GM18520 (cell line): ENCODE data around the gene MMP15.
"Not testable (repeated sequence)": the region's sequence is repeated elsewhere in the genome, so short reads cannot be mapped to it uniquely, and the experiment has no call there.

Source experiments
- ATAC-seq: cut with Tn5 transposase; IDR thresholded peaks from one replicate; pipeline ENCODE4 v1.9.1; 2021; ENCODE audit not compliant: unreplicated experiment

The MMP15 gene

GRCh38 chr16:57996406-57997175 is 29.0 kb upstream of the MMP15 start:
- ATAC-seq, result no peak

GRCh38 chr16:57997176-57997527 is 28.4 kb upstream of the MMP15 start:
- no peak for ATAC-seq

GRCh38 chr16:57997528-57998265 is 27.9 kb upstream of the MMP15 start:
- no peak for ATAC-seq

- no peak for ATAC-seq
These were observed 27.1 kb upstream of the MMP15 start for GRCh38 chr16:57998486-57998885.

DNA sequence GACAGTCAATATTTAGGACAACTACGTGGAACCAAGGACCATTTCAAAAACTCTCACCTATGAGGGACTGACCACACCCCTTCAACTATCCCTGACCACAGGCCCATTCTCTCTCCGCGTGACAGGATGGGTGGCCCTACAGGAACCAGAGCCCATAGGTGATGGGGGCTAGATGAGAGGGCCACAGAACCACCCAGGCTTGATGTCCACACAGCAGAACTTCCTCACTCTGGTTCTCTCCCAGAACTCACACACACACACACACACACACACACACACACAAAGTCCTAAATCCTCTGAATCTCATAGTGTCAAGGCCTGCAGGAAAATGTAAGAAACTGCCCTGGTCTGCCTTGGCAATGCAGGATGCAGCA is 26.6 kb upstream of the MMP15 start:
- ATAC-seq, result no peak

GRCh38 chr16:57999366-57999970 is 26.1 kb upstream of the MMP15 start:
- no peak for ATAC-seq

GRCh38 chr16:57999971-58000705 is 25.4 kb upstream of the MMP15 start, which contains the start of gene ZNF319:
Gene ZNF319 (minus strand): TSS chr16:58000672. CDS start chr16:57998265, 2,407 bp downstream.
- ATAC-seq, result peak; percentile 19

- peak; percentile 66 for ATAC-seq
These were observed 24.6 kb upstream of the MMP15 start, which contains the start of gene USB1 for GRCh38 chr16:58000706-58001676. Gene USB1 (plus strand): TSS chr16:58001407. CDS start chr16:58001484, 77 bp downstream.

- ATAC-seq, result no peak
These were observed 23.7 kb upstream of the MMP15 start for GRCh38 chr16:58001781-58002415.

DNA sequence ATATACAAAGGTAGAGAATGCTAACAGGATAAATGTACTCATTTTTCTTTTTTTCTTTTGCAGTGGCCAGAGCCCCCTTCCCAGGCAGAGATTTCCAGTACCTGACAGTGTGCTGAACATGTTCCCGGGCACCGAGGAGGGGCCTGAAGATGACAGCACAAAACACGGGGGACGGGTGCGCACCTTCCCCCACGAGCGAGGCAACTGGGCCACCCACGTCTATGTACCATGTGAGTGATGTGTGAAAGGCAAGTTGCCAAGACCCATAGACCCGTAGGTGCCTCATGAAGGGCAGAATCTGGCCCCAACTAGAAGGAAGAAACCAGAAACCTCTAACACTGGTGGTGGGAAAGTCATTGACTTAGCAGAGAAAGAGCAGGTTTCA is 23.1 kb upstream of the MMP15 start:
- ATAC-seq, result no peak

DNA sequence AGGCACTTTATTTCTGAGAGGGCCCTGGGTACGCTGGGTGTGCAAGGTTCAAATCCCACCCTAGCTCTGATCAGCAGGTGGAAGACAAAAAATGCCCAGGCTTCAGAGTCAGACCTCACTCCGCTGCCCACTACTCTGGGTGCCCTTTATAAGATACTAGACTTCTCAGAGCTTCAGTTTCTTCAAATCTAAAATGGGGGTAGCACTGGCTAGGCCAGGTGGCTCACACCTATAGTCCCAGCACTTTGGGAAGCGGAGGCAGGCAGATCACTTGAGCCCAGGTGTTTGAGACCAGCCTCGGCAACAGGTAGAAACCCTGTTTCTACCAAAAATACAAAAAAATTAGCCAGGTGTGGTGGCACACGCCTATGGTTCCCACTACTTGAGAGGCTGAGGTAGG is 22.6 kb upstream of the MMP15 start:
- no peak for ATAC-seq

DNA sequence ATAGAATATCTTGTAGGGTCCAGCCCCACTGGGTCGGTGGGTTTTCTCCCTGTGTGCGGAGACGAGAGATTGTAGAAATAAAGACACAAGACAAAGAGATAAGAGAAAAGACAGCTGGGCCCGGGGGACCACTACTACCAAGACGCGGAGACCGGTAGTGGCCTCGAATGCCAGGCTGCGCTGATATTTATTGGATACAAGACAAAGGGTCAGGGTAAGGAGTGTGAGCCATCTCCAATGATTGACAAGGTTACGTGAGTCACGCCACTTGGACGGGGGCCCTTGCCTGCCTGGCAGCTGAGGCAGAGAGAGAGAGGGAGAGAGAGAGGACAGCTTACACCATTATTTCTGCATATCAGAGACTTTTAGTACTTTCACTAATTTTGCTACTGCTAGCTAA is 20.8 kb upstream of the MMP15 start:
- ATAC-seq, result not testable (repeated sequence)

DNA sequence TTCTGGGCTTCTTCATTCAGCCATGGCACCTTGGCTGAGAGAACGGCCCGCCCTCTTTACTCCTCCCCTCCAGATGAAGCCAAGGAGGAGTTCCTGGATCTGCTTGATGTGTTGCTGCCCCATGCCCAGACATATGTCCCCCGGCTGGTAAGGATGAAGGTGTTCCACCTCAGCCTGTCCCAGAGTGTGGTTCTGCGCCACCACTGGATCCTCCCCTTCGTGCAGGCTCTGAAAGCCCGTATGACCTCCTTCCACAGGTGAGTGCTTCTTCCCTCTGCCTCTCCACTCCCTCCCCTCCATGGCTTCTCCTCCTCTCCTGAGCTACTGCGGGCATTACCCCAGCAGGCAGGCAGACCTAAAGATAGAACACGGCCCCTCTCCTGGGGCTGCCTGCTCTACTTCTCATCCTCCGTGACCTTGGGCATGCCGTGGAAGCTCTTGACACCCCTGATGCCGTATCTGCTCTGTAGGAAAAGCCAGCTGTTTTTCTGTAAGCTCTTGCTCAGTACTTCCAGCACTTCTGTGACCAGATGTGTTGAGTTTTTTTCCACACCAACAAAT is 15.6 kb upstream of the MMP15 start:
- ATAC-seq, result no peak

DNA sequence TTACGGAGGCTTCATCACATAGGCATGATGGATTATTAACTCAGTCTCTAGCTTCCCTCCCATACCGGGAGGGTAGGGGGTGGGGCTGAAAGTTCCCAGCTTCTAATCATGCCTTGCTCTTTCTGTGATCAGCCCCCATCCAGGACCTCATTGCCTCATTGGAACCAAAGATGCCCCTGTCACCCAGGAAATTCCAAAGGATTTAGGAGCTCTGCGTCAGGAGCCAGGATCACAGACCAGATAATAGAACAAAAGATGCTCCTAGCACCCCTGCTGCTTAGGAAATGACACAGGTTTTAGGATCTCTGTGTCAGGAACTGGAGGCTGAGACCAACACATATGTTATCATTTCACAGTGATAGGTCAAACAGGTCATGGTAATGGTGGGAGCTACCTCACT is 14.7 kb upstream of the MMP15 start:
- ATAC-seq, result no peak

GRCh38 chr16:58011652-58012051 is 13.9 kb upstream of the MMP15 start:
- ATAC-seq, result no peak

DNA sequence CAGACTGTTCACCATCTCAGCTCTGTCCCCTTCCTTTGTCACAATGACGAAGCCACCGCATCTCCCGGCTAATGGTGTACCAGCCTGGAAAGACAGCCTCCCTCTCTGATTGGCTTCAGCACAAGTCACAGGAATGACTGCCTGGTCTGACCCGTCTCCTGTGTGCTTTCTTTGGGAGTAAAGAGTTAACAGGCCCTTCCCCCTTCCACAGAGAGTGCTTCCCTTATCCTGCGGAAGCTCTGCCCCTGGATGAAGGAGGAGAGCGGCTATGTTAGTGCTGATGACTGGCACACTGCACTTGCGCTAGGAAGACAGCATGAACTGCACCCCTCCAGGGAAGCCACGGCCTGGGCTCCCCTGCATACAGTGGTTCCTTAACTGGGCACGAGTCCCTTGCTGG is 13.1 kb upstream of the MMP15 start:
- ATAC-seq, result no peak

GRCh38 chr16:58013201-58013956 is 12.2 kb upstream of the MMP15 start:
- ATAC-seq, result no peak

DNA sequence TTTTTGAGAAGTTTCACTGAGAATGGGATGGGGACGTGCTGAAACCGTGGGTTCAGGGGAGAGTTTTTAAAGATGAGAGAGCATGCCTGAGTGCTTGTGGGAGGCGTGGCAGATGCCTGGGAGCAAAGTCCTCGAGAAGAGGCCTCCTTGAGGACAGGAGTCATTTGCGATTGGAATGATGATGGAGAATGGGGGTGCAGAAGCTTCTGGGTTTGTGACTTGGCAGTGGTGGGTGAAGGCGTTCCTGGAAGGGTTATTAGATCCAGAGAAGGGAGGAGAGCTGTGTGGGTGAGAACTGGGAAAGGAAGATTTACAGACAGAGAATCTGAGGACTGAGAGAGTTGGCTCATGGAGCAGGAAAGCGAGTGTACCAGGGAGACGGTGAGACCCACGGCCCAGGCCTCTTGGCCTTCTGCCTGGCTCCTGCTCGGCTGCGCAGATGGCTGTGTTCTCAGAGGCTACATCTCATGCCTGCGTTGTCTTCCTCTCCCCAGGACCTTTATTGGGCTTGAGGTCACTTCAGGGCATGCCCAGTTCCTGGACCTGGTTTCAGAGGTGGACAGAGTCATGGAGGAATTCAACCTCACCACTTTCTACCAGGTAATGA is 8.6 kb upstream of the MMP15 start:
- no peak for ATAC-seq
